GM12873 (cell line): ENCODE measurements around the gene DMTF1.

Experiments used
- TF ChIP-seq, protein P1 (sequence below): IDR thresholded peaks from 2 replicates; pipeline ENCODE4 v1.5.1; 2012; ENCODE audit warnings: low read depth, mild to moderate bottlenecking, moderate library complexity, low read length, control low read depth; ENCODE audit not compliant: insufficient read depth; ENCODE audit errors: missing control alignments

DMTF1 gene

DNA sequence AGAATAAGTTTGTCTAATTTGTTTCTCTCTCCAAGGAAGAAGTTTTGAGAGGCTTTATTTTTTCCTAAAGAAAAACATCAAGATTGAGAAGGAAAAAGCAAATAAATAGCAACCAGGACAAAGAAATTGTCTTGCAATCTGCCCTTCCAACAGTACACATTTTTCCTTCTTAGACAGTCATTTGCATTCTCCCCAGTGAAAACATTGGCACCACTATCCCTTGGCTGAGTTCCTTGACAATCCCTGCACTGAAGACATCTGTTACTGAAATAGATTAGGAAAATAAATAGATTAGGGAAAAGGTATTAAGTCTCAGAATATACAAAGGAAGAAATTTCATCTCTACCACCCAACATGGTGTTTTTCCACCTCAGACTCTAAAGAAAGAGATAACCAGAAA is 79.5 kb downstream of the DMTF1 start:
- TF ChIP-seq, protein P1, sequence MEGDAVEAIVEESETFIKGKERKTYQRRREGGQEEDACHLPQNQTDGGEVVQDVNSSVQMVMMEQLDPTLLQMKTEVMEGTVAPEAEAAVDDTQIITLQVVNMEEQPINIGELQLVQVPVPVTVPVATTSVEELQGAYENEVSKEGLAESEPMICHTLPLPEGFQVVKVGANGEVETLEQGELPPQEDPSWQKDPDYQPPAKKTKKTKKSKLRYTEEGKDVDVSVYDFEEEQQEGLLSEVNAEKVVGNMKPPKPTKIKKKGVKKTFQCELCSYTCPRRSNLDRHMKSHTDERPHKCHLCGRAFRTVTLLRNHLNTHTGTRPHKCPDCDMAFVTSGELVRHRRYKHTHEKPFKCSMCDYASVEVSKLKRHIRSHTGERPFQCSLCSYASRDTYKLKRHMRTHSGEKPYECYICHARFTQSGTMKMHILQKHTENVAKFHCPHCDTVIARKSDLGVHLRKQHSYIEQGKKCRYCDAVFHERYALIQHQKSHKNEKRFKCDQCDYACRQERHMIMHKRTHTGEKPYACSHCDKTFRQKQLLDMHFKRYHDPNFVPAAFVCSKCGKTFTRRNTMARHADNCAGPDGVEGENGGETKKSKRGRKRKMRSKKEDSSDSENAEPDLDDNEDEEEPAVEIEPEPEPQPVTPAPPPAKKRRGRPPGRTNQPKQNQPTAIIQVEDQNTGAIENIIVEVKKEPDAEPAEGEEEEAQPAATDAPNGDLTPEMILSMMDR = no peak

GRCh38 chr7:87234949-87235348 is 82.7 kb downstream of the DMTF1 start:
- TF ChIP-seq, protein P1 = no peak
